ENCODE data around the gene BST1. TPM values are rescaled to one million over a fixed set of nuclear protein-coding genes. Genes with fewer than 3 reads are reported as not detected.

The BST1 gene
- total RNA-seq, 8 experiments from 2014 or later, result 0.79 to 4.5 (median 1.2) TPM

DNA sequence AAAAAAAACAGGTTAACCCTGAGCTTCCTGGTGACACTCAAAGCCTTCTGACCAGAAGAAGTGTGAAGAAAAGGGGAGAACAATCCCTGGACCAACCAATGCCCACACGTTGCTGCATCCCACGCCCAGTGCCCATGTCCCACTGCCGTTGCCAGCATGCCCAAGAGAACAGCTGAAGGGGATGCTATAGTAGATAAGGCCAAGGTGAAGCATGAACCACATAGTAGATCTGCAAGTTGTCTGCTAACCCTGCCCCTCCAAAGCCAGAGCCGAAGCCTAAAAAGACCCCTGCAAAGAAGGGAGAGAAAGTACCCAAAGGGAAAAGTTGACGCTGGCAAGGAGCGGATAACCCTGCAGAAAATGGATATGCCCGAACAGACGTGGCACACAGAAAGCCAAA is 64.0 kb downstream of the BST1 start:
- no peak overlapping the region for H3K27ac ChIP-seq
- WGBS, 10 experiments, result 60 to 100% (median 87%) methylated on average over 1 to 8 of the region's 8 CpGs; no CpG with 5 or more reads in 1 of the 10 experiments
- no peak overlapping the region for H3K4me3 ChIP-seq
- ATAC-seq (replicated peaks in 6 of 8), result no peak
- in situ Hi-C loops (cut with MboI; ENCODE audit: low pct_unique_long_range_greater_than_20kb in 2 of 9, low sequenced_read_pairs in 9 of 9, unreplicated experiment in 9 of 9), result no loop called here
- H3K4me1 ChIP-seq (replicated peaks in 1 of 2), result no peaks in the 10 kb centered on the region

DNA sequence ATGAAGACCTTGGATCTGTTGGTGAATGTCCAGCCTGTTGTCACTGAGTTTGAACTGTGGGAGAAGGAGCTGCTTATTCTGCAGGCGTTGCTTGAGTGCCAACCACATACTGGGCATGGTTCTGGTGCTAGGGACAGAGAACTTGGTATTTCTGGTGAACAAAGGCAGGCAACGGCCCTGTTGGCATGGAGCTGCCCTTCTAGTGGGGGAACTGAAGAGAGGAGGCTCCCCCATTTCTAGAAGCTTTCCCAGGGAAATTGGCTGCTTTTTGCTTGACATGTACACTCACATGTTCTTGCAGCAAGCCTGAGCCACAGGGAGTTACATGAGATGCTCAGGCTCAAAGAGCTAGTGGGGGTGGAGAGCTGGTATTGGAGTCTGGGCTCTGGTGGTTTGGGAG is 66.3 kb downstream of the BST1 start:
- H3K4me1 ChIP-seq (replicated peaks in 1 of 2), result no peaks in the 10 kb centered on the region
- 0 to 89% (median 45%) methylated on average over 1 to 2 of the region's 2 CpGs; no CpG with 5 or more reads in 4 of the 10 experiments for WGBS, 10 experiments
- H3K27ac ChIP-seq, result no peak overlapping the region
- ATAC-seq (replicated peaks in 6 of 8), result no peak
- in situ Hi-C loops (cut with MboI; ENCODE audit: low pct_unique_long_range_greater_than_20kb in 2 of 9, low sequenced_read_pairs in 9 of 9, unreplicated experiment in 9 of 9), result no loop called here
- H3K4me3 ChIP-seq, result no peak overlapping the region

DNA sequence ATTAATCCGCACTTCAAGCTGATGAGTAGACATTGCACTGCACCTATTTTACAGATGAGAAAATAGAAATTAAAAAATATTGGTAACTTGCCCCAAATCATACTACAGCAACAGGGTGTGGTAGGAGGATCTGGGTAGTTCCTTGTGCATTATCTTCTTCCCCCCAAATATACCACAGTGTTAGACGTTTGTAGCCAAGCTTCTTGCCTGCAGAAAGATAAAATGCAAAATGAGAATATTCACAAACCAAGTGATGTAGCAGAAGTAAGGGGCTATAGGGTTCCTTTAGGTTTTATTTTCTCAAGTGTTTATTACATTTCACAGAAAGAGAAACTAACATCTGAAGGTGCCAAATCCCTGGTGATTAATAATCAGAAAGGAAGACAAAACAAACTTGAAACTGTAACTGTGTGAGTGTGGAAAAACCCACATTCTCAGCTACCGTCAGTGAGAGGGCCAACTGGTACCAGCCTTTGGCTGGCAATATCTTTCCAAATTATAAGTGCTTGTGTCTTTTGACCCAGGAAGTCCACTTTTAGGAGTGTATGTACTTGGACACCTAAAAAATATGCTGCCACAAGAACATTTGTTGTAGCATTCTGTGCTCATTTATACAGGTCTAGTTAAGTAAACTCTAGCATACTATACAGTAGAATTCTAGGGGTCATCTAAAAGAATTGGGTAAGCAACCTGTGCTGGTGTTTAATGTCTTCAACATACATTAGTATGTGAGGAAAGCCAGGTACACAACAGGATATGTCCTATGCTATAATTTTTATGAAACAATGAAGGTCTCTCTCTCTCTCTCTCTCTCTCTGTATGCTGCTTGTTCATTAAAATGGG is 68.6 kb downstream of the BST1 start:
- Histone ChIP-seq H3K4me1 (replicated peaks in 1 of 2) (no peaks in the 10 kb centered on the region), H3K4me3 (no peak overlapping the region), H3K27ac (no peak overlapping the region)
- no peak for ATAC-seq (replicated peaks in 6 of 8)
- WGBS, 10 experiments, result 57 to 100% (median 78%) methylated on average over 1 to 3 of the region's 3 CpGs; no CpG with 5 or more reads in 2 of the 10 experiments
- in situ Hi-C loops (cut with MboI; ENCODE audit: low pct_unique_long_range_greater_than_20kb in 2 of 9, low sequenced_read_pairs in 9 of 9, unreplicated experiment in 9 of 9), result no loop called here

DNA sequence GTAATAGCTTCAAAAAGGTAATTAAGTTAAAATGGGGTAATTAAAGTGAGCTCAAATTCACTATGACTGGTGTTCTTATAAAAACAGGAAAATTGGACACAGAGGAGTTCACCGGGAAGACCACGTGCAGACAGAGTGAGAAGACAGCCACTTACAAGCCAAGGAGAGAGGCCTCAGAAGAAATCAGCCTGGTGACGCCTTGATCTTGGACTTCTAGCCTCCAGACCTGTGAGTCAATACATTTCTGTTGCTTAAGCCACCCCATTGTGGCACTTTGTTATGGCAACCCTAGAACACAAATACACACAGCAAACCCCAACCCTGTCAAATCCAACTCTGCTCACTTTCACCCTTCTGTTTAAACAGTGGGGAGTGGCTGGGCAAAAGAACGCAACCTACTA is 71.2 kb downstream of the BST1 start:
- 13 to 94% (median 45%) methylated on average over 1 to 4 of the region's 4 CpGs; no CpG with 5 or more reads in 2 of the 10 experiments for WGBS, 10 experiments
- Histone ChIP-seq H3K4me1 (replicated peaks in 1 of 2) (no peaks in the 10 kb centered on the region), H3K27ac (no peak overlapping the region), H3K4me3 (no peak overlapping the region)
- in situ Hi-C loops (cut with MboI; ENCODE audit: low pct_unique_long_range_greater_than_20kb in 2 of 9, low sequenced_read_pairs in 9 of 9, unreplicated experiment in 9 of 9), result no loop called here
- ATAC-seq (replicated peaks in 6 of 8), result peak in 2 of 8 experiments; percentile 29 to 56

DNA sequence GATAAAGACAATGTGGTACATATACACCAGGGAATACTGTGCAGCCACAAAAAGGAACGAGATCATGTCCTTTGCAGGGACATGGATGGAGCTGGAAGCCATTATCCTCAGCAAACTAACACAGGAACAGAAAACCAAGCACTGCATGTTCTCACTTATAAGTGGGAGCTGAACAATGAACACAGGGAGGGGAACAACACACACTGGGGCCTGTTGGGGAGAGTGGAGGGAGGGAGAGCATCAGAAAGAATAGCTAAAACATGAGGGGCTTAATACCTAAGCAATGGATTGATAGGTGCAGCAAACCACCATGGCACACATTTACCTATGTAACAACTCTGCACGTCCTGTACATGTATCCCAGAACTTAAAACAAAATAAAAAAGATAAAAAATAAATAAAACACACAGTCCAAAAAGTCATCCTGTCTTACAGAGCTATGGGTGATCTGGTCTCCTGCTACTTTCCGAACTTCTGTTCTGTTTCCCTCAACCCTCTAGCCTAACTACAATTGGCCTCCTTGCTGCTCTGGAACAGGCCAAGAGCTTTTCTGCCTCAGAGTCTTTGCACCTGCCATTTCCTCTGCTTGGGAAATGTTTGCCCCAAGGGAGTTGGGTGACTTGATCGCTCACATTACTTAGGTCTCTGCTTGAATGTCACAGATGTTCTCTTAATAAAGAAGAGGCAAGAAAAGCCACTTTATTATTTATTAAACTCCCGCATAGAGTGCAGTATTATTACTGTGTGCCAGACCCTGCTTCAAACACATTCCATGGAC is 74.2 kb downstream of the BST1 start:
- H3K27ac ChIP-seq, result no peak overlapping the region
- WGBS, 10 experiments, result 39 to 100% (median 86%) methylated on average over 1 to 4 of the region's 5 CpGs; no CpG with 5 or more reads in 1 of the 10 experiments
- H3K4me3 ChIP-seq, result no peak overlapping the region
- in situ Hi-C loops (cut with MboI; ENCODE audit: low pct_unique_long_range_greater_than_20kb in 2 of 9, low sequenced_read_pairs in 9 of 9, unreplicated experiment in 9 of 9), result no loop called here
- H3K4me1 ChIP-seq (replicated peaks in 1 of 2), result no peaks in the 10 kb centered on the region
- ATAC-seq (replicated peaks in 6 of 8), result no peak

DNA sequence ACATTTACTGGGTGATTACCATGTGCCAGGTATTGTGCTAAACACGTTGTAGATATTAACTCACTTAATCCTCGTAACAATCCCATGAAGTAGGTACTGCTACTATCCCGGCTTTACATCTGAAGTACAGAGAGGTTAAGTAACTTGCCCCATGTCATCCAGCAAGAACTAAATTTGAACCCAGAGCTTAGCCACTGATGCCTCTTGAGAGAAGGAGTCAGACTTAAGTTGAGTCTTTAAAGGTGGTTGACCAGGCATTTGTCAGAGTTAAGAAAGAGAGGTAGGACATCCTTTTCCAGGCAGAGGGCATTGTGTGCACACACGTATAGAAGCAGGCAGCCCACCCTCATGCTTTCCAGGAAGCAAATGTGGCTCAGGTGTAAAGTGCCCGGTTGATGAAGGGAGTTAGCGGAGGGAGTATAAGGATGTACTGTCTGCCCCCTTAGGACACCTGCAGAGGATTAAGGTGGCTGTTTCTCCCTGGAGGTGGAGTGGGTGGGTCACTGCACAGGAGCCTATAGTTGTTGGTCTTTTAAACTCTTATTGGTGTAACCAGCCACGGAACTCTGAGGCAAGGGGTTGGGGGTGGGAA is 74.9 kb downstream of the BST1 start:
- no peak overlapping the region for H3K27ac ChIP-seq

DNA sequence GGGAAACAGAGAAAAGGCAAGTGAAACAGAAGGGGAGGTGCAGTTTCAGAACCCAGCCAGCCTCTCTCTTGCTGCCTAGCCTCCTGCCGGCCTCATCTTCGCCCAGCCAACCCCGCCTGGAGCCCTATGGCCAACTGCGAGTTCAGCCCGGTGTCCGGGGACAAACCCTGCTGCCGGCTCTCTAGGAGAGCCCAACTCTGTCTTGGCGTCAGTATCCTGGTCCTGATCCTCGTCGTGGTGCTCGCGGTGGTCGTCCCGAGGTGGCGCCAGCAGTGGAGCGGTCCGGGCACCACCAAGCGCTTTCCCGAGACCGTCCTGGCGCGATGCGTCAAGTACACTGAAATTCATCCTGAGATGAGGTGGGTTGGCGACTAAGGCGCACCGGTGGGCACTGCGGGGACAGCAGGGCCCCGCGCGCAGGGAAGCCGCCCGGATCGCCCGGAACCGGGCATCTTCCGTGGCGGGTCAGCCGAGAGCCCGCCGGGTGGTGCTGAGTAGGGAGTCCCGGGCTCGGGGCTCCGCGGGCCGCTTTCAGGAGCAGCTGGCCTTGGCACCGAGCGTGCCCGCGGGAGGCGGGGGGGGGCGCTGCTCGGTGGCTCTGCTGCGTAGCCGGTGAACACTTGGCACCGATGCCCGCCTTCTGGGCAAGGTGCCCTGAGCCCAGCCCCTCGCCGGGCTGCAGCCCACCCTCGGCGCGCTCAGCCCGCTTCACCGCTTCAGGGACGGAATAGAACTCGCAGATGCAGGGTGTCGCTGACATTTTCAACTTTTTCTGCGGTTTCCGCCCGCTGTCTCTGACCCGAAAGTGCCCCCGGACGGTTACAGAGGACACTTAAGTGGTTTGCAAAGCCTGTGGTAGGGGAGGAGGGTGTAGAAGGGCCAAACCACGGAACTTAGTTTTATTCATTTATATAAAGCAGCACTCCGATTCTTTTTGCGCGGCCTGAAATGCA is 75.7 kb downstream of the BST1 start, which contains the start of gene CD38:
Gene CD38 (plus strand): TSS at position 40 of the 953 bp plus-strand sequence. CDS start 87 bp downstream, at position 127.
- in situ Hi-C loops (cut with MboI; ENCODE audit: low pct_unique_long_range_greater_than_20kb in 2 of 9, low sequenced_read_pairs in 9 of 9, unreplicated experiment in 9 of 9), result no loop called here
- Histone ChIP-seq H3K4me3 (peak within 1 kb of the TSS; percentile 13 to 26 (median 23)), H3K4me1 (replicated peaks in 1 of 2) (no peaks in the 10 kb centered on the region), H3K27ac (no peak within 1 kb of the TSS)
- 0 to 26% (median 0%) methylated on average over 1 to 19 of the region's 76 CpGs; no CpG with 5 or more reads in 3 of the 10 experiments for WGBS, 10 experiments
- ATAC-seq (replicated peaks in 6 of 8), result peak; percentile 40 to 73 (median 52)

More for the DNA sequence above, 74.9 kb downstream of the BST1 start:
- no peak overlapping the region for H3K4me3 ChIP-seq
- ATAC-seq (replicated peaks in 6 of 8), result no peak
- in situ Hi-C loops (cut with MboI; ENCODE audit: low pct_unique_long_range_greater_than_20kb in 2 of 9, low sequenced_read_pairs in 9 of 9, unreplicated experiment in 9 of 9), result no loop called here
- 40 to 100% (median 87%) methylated on average over 1 to 6 of the region's 7 CpGs; no CpG with 5 or more reads in 2 of the 10 experiments for WGBS, 10 experiments
- H3K4me1 ChIP-seq (replicated peaks in 1 of 2), result no peaks in the 10 kb centered on the region

DNA sequence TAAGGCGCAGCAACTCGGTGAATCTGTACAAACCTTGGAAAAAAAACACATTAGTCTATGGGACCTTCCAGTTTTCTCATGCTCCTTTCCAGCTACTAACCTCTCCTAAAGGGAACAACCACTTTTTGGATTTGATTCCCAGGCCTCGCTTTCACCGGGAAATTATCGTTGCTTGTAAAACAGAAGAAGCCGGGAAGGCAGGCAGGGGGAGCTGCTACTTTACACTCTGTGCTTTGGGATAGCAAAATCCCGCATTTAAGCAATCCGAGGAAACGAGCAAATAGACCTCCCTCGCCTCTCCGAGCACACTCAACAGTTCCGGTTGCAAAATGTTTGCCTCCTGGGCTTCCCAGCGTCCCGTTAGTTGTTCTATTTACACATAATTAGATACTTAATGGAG is 76.4 kb downstream of the BST1 start:
- 0 to 8% (median 3%) methylated on average over 1 to 14 of the region's 14 CpGs for WGBS, 10 experiments
- ATAC-seq (replicated peaks in 6 of 8), result peak; percentile 36 to 79 (median 53)
- Histone ChIP-seq H3K27ac (no peak overlapping the region), H3K4me1 (replicated peaks in 1 of 2) (no peaks in the 10 kb centered on the region), H3K4me3 (peak overlapping the region in 4 of 5 donors; percentile 18 to 26 (median 24))
- in situ Hi-C loops (cut with MboI; ENCODE audit: low pct_unique_long_range_greater_than_20kb in 2 of 9, low sequenced_read_pairs in 9 of 9, unreplicated experiment in 9 of 9), result no loop called here

DNA sequence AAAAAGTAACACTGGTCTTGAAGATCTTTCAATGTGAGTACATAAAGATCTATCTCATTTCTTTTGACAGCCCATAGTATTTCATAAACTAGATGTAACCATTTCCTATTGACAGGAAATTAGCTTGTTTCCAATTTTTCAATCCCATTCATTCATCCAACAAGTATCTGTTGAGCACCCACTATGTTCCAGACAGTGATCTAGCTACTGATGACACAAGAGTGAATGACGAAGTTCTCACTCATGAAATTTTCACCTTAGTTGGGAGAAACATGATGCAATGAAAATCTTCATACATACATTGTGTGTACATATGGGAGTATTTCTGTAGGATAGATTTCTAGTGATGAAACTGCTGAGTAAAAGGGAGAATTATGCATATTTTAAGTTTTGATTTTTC is 76.9 kb downstream of the BST1 start:
- no peak for ATAC-seq (replicated peaks in 6 of 8)
- Histone ChIP-seq H3K4me3 (no peak overlapping the region), H3K4me1 (replicated peaks in 1 of 2) (no peaks in the 10 kb centered on the region), H3K27ac (no peak overlapping the region)
- in situ Hi-C loops (cut with MboI; ENCODE audit: low pct_unique_long_range_greater_than_20kb in 2 of 9, low sequenced_read_pairs in 9 of 9, unreplicated experiment in 9 of 9), result no loop called here
- 46 to 100% (median 89%) methylated on average over 1 of the region's 1 CpG; no CpG with 5 or more reads in 3 of the 10 experiments for WGBS, 10 experiments

DNA sequence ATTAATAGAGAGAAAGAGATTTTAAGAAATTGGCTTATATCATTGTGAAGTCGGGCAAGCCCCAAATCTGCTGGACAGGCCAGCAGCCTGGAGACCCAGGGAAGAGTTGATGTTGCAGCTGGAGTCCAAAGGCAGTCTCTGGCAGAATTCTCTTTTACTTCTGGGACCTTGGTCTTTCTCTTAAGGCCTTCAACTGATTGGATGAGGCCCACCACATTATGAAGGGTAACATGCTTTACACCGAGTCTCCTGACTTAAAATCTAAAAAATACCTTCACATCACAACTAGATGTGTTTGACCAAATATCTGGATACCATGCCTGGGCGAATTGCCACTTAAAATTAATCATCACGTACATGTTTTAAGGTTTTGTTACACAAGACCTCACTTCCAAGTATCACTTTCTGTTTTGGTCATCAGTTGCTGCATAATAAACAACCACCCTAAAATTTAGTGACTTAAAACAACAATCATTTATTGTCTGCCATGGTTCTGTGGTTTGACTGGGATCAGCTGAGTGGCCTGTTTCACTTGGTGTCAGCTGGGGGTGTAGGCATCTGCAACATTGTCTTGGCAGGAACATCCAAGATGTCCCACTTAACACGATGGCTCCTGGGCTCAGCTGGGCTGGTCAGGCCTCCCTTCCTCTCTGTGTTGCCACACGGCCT is 78.7 kb downstream of the BST1 start:
- ATAC-seq (replicated peaks in 6 of 8), result no peak

More for the DNA sequence above, 78.7 kb downstream of the BST1 start:
- Histone ChIP-seq H3K4me1 (replicated peaks in 1 of 2) (no peaks in the 10 kb centered on the region), H3K4me3 (no peak overlapping the region), H3K27ac (no peak overlapping the region)
- WGBS, 10 experiments, result 21 to 100% (median 78%) methylated on average over 1 to 6 of the region's 6 CpGs; no CpG with 5 or more reads in 2 of the 10 experiments
- in situ Hi-C loops (cut with MboI; ENCODE audit: low pct_unique_long_range_greater_than_20kb in 2 of 9, low sequenced_read_pairs in 9 of 9, unreplicated experiment in 9 of 9), result no loop called here

Measured in motor neuron (in vitro differentiated cells).